Measurements from ENCODE around the gene HRCT1. TPM values are rescaled to one million over a fixed set of nuclear protein-coding genes. Genes with fewer than 3 reads are reported as not detected.

The HRCT1 gene
- total RNA-seq, 1 experiment from 2014 or later = not detected

Other genes starting within 250 kb of the HRCT1 start
- gene RMRP, start 248.2 kb upstream of the HRCT1 start, total RNA-seq (2014; rRNA removed; shearing (Covaris generic)) = 8,654 and 17,072 TPM in 2 replicates
- 6.1 and 6.6 TPM in 2 replicates for gene CCDC107, start 247.9 kb upstream of the HRCT1 start, total RNA-seq (2014; rRNA removed; shearing (Covaris generic))
- 10.5 and 11.9 TPM in 2 replicates for gene ARHGEF39, start 241.0 kb upstream of the HRCT1 start, total RNA-seq (2014; rRNA removed; shearing (Covaris generic))
- 2.5 and 3.2 TPM in 2 replicates for gene CA9, start 232.3 kb upstream of the HRCT1 start, total RNA-seq (2014; rRNA removed; shearing (Covaris generic))
- 427 and 459 TPM in 2 replicates for gene TPM2, start 216.3 kb upstream of the HRCT1 start, total RNA-seq (2014; rRNA removed; shearing (Covaris generic))
- gene TLN1, start 174.0 kb upstream of the HRCT1 start, total RNA-seq (2014; rRNA removed; shearing (Covaris generic)) = 65.0 and 70.4 TPM in 2 replicates
- 21.1 and 21.6 TPM in 2 replicates for gene CREB3, start 173.5 kb upstream of the HRCT1 start, total RNA-seq (2014; rRNA removed; shearing (Covaris generic))
- 34.4 and 37.1 TPM in 2 replicates for gene GBA2, start 157.0 kb upstream of the HRCT1 start, total RNA-seq (2014; rRNA removed; shearing (Covaris generic))
- 14.6 and 16.3 TPM in 2 replicates for gene RGP1, start 156.9 kb upstream of the HRCT1 start, total RNA-seq (2014; rRNA removed; shearing (Covaris generic))
- not detected in 2 replicates for gene MSMP, start 151.9 kb upstream of the HRCT1 start, total RNA-seq (2014; rRNA removed; shearing (Covaris generic))
- 0.24 and 0.41 TPM in 2 replicates for gene NPR2, start 114.6 kb upstream of the HRCT1 start, total RNA-seq (2014; rRNA removed; shearing (Covaris generic))
- 0.20 and 0.63 TPM in 2 replicates for gene SPAG8, start 93.9 kb upstream of the HRCT1 start, total RNA-seq (2014; rRNA removed; shearing (Covaris generic))
- gene HINT2, start 91.2 kb upstream of the HRCT1 start, total RNA-seq (2014; rRNA removed; shearing (Covaris generic)) = 21.3 and 28.2 TPM in 2 replicates
- gene FAM221B, start 77.5 kb upstream of the HRCT1 start, total RNA-seq (2014; rRNA removed; shearing (Covaris generic)) = not detected in 2 replicates
- gene TMEM8B, start 77.0 kb upstream of the HRCT1 start, total RNA-seq (2014; rRNA removed; shearing (Covaris generic)) = 1.7 and 2.1 TPM in 2 replicates
- not detected in 2 replicates for gene OR13J1, start 35.8 kb upstream of the HRCT1 start, total RNA-seq (2014; rRNA removed; shearing (Covaris generic))
- gene SPAAR, start 3.3 kb downstream of the HRCT1 start, total RNA-seq (2014; rRNA removed; shearing (Covaris generic)) = 0.12 and 0.18 TPM in 2 replicates
- not detected in 2 replicates for gene OR2S2, start 52.0 kb downstream of the HRCT1 start, total RNA-seq (2014; rRNA removed; shearing (Covaris generic))
- gene RECK, start 130.7 kb downstream of the HRCT1 start, total RNA-seq (2014; rRNA removed; shearing (Covaris generic)) = 8.1 and 10.1 TPM in 2 replicates
- 26.3 and 27.1 TPM in 2 replicates for gene GLIPR2, start 230.5 kb downstream of the HRCT1 start, total RNA-seq (2014; rRNA removed; shearing (Covaris generic))